ENCODE results near the gene VPS9D1.

DNA sequence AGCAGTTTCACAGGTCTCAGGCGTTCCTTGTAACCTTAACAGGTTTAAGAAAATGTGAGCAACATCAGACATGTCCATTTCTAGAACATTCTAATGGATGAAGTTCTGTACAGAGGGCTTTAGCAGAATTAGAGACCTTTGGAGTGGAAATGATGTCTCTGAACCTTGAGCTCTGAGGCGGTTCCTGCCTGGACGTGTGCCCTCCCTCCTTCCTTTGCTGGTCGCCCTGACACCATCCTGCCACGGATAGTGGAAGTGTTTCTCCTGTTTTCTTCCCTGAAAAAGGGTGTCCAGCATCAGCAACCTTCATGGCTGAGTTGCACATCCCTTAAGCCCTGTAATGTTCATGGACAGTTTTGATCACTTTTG, 51.9 kb downstream of the VPS9D1 start:
- TF ChIP-seq, protein P1, sequence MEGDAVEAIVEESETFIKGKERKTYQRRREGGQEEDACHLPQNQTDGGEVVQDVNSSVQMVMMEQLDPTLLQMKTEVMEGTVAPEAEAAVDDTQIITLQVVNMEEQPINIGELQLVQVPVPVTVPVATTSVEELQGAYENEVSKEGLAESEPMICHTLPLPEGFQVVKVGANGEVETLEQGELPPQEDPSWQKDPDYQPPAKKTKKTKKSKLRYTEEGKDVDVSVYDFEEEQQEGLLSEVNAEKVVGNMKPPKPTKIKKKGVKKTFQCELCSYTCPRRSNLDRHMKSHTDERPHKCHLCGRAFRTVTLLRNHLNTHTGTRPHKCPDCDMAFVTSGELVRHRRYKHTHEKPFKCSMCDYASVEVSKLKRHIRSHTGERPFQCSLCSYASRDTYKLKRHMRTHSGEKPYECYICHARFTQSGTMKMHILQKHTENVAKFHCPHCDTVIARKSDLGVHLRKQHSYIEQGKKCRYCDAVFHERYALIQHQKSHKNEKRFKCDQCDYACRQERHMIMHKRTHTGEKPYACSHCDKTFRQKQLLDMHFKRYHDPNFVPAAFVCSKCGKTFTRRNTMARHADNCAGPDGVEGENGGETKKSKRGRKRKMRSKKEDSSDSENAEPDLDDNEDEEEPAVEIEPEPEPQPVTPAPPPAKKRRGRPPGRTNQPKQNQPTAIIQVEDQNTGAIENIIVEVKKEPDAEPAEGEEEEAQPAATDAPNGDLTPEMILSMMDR (IDR thresholded peaks at IDR 0.05) = no peak
- TF ChIP-seq POLR2A (IDR thresholded peaks at IDR 0.05) = no peak
